Muscle of arm (tissue), 12 donors: Measurements from ENCODE around the gene ZMYND11. TPM values are rescaled to one million over a fixed set of nuclear protein-coding genes. Genes with fewer than 3 reads are reported as not detected.

Experiments used
- polyA plus RNA-seq, 12 donors: library from polyadenylated mRNA; unstranded; fragments of 120-200 nt; gene quantifications; one replicate each; pipeline ENCODE4 v1.2.1, GENCODE V29; 2013; ENCODE audit not compliant: insufficient read length in 12 of 12

Gene ZMYND11
- polyA plus RNA-seq, 12 donors, result 57.1 to 115 (median 71.6) TPM

Other genes starting within 250 kb of the ZMYND11 start
- gene TUBB8, start 86.2 kb upstream of the ZMYND11 start, polyA plus RNA-seq, result under 1 TPM in 4 of 12 donors, not detected in 8; 0.07 to 0.34 (median 0.09) TPM